HEK293T (cell line): ENCODE data around the gene FSTL4.

Experiments
- CTCF ChIA-PET: fragments of 350-600 bp; formaldehyde crosslinking; extraction: SDS; loops from one replicate; lab custom pipeline; 2021; ENCODE audit warnings: antibody characterized with exemption, inconsistent platforms; lab: Yijun Ruan, JAX
- POLR2A ChIA-PET: fragments of 350-600 bp; formaldehyde crosslinking; extraction: SDS; loops from one replicate; lab custom pipeline; 2020; ENCODE audit warnings: antibody characterized with exemption, inconsistent platforms; lab: Yijun Ruan, JAX
- DNase-seq: peaks from one replicate; pipeline ENCODE4 v3.0.0; 2012; ENCODE audit warnings: mixed read lengths; ENCODE audit errors: extremely low spot score
- ARNT ChIP-seq: fragments of 450-650 bp; IDR thresholded peaks from 2 replicates; pipeline ENCODE4 v1.6.1; 2017; ENCODE audit warnings: mild to moderate bottlenecking
- BHLHE40 ChIP-seq: fragments of 450-650 bp; IDR thresholded peaks from 2 replicates; pipeline ENCODE4 v1.6.1; 2016; ENCODE audit warnings: mild to moderate bottlenecking, moderate library complexity, borderline replicate concordance
- CTBP1 ChIP-seq: fragments of 450-650 bp; IDR thresholded peaks from 2 replicates; pipeline ENCODE4 v1.6.1; 2016; ENCODE audit warnings: borderline replicate concordance
- ELF4 ChIP-seq: fragments of 450-650 bp; IDR thresholded peaks from 2 replicates; pipeline ENCODE4 v1.6.1; 2017; ENCODE audit warnings: antibody characterized with exemption
- FOXA1 ChIP-seq: fragments of 450-650 bp; IDR thresholded peaks from 2 replicates; pipeline ENCODE4 v1.6.1; 2016; ENCODE audit warnings: mild to moderate bottlenecking
- FOXK2 ChIP-seq: fragments of 450-650 bp; IDR thresholded peaks from 2 replicates; pipeline ENCODE4 v1.6.1; 2016; ENCODE audit warnings: mild to moderate bottlenecking
- FOXM1 ChIP-seq: fragments of 450-650 bp; IDR thresholded peaks from 2 replicates; pipeline ENCODE4 v1.6.1; 2017; ENCODE audit warnings: mild to moderate bottlenecking, borderline replicate concordance
- HDGF ChIP-seq: fragments of 450-650 bp; IDR thresholded peaks from 2 replicates; pipeline ENCODE4 v1.6.1; 2017; ENCODE audit warnings: antibody characterized with exemption, borderline replicate concordance
- L3MBTL2 ChIP-seq: fragments of 450-650 bp; conservative IDR thresholded peaks from 2 replicates; pipeline ENCODE4 v1.6.1; 2016; ENCODE audit warnings: mild to moderate bottlenecking
- LEF1 ChIP-seq: fragments of 450-650 bp; IDR thresholded peaks from 2 replicates; pipeline ENCODE4 v1.6.1; 2017; ENCODE audit warnings: mild to moderate bottlenecking, borderline replicate concordance
- NFRKB ChIP-seq: fragments of 450-650 bp; IDR thresholded peaks from 2 replicates; pipeline ENCODE4 v1.6.1; 2016; ENCODE audit warnings: mild to moderate bottlenecking, moderate library complexity
- SP1 ChIP-seq: fragments of 450-650 bp; IDR thresholded peaks from 2 replicates; pipeline ENCODE4 v1.6.1; 2017
- SUZ12 ChIP-seq: fragments of 450-650 bp; IDR thresholded peaks from 2 replicates; pipeline ENCODE4 v1.6.1; 2016; ENCODE audit warnings: mild to moderate bottlenecking
- TARDBP ChIP-seq: fragments of 450-650 bp; IDR thresholded peaks from 2 replicates; pipeline ENCODE4 v1.6.1; 2016
- ZNF384 ChIP-seq: fragments of 450-650 bp; IDR thresholded peaks from 2 replicates; pipeline ENCODE4 v1.6.1; 2016
- TF ChIP-seq, protein P1 (sequence below): fragments of 450-650 bp; IDR thresholded peaks from 2 replicates; pipeline ENCODE4 v1.6.1; 2016

Gene FSTL4

DNA sequence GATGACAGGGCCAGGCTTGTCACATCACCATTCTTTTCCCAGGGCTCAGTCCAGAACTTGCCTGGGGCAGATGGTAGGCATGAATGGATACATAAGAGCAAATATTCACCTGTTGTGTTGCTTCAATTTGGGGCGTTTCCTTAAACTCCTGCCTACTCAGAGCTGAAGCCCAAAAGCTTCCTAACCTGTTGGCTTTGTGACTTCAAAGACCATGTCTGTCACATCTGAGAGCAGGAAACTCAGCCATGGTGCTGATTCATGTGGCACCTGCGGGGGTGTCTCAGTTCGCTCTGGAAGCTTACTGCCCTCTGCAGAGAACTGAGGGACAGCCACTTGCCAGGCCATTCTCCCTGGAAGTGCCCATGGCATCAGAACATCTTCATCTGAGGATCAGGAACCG is 313.9 kb downstream of the FSTL4 start:
- ChIA-PET CTCF (no interaction called here), POLR2A (no interaction called here)
- no peak for DNase-seq
- TF ChIP-seq HDGF (no peak), SUZ12 (no peak), ELF4 (no peak), L3MBTL2 (no peak), BHLHE40 (no peak), NFRKB (no peak), ZNF384 (no peak), FOXM1 (no peak), CTBP1 (no peak), LEF1 (no peak)

DNA sequence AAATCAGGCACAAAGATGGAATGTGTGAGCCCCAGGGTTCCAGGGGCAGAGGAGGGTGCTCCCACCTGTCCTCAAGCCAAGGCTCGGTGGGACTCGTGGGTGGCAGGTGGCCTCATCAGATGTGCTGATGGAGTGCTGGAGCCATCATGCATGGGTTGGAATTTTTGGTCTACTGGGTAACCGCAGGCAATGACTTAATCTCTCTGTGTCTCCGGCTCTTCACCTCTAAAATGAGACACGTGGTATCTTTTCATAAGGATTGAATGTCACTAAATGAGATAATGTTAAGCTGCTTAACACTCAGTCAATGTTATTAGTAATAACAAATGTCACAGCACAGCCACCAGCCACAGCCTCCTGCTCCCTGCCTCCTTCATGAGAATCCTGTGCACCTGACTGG is 315.0 kb downstream of the FSTL4 start:
- no peak for TF ChIP-seq NFRKB
- TF ChIP-seq ELF4: no peak
- no peak for TF ChIP-seq FOXK2
- TF ChIP-seq SP1: no peak
- TF ChIP-seq BHLHE40: no peak
- TF ChIP-seq, protein P1, sequence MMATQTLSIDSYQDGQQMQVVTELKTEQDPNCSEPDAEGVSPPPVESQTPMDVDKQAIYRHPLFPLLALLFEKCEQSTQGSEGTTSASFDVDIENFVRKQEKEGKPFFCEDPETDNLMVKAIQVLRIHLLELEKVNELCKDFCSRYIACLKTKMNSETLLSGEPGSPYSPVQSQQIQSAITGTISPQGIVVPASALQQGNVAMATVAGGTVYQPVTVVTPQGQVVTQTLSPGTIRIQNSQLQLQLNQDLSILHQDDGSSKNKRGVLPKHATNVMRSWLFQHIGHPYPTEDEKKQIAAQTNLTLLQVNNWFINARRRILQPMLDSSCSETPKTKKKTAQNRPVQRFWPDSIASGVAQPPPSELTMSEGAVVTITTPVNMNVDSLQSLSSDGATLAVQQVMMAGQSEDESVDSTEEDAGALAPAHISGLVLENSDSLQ: no peak
- TF ChIP-seq LEF1: no peak
- TF ChIP-seq FOXA1: no peak
- TF ChIP-seq L3MBTL2: no peak
- TF ChIP-seq SUZ12: no peak
- TF ChIP-seq CTBP1: no peak
- TF ChIP-seq TARDBP: no peak
- TF ChIP-seq HDGF: no peak
- ChIA-PET POLR2A (no interaction called here), CTCF (interaction anchor here (0.8 kb wide), 1 partner anchor 168 kb away, joined by 3 read pairs; no protein-coding TSS in a partner anchor)
- no peak for DNase-seq

- no peak for TF ChIP-seq SUZ12
- no peak for TF ChIP-seq TARDBP
- TF ChIP-seq ELF4: no peak
- no peak for TF ChIP-seq L3MBTL2
- TF ChIP-seq LEF1: no peak
- no peak for TF ChIP-seq HDGF
- TF ChIP-seq CTBP1: no peak
- TF ChIP-seq ARNT: no peak
- no peak for TF ChIP-seq FOXK2
- no peak for TF ChIP-seq FOXM1
- no peak for TF ChIP-seq NFRKB
- TF ChIP-seq, protein P1: no peak
- no peak for TF ChIP-seq SP1
- ChIA-PET POLR2A (no interaction called here), CTCF (interaction anchor here (0.8 kb wide), 1 partner anchor 167 kb away, joined by 3 read pairs; no protein-coding TSS in a partner anchor)
- no peak for DNase-seq
These were observed 315.7 kb downstream of the FSTL4 start for GRCh38 chr5:133296624-133297023.

- CTCF ChIA-PET: no interaction called here
- no peak for DNase-seq
- no peak for TF ChIP-seq BHLHE40
- TF ChIP-seq HDGF: no peak
- no peak for TF ChIP-seq SUZ12
- no peak for TF ChIP-seq FOXK2
- no peak for TF ChIP-seq ELF4
- no peak for TF ChIP-seq SP1
- TF ChIP-seq, protein P1: no peak
- no peak for TF ChIP-seq L3MBTL2
- TF ChIP-seq FOXM1: no peak
- TF ChIP-seq ARNT: no peak
- TF ChIP-seq FOXA1: no peak
- TF ChIP-seq LEF1: no peak
- no peak for TF ChIP-seq ZNF384
These were observed 316.8 kb downstream of the FSTL4 start for GRCh38 chr5:133295520-133295919.

DNA sequence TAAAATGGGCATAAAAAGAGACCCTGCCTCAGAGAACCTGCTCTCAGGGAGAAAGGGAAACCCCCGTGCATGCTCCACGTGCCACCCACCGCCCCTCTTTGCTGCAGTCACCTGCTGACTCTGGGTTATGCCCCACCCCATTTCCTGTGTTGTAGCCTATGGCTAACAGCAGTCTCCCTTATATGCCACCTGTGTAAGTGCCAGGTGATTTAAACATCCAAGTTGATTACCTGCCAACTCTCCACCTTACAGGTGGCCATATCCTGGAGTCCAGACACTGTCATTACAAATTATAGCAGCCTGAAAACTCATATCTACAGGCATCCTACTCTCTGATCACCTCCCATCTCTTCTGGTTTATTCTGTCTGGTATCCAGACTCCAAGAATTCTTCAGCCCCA is 318.0 kb downstream of the FSTL4 start:
- no peak for DNase-seq
- CTCF ChIA-PET: no interaction called here
- POLR2A ChIA-PET: no interaction called here
- TF ChIP-seq L3MBTL2 (no peak), CTBP1 (no peak), ELF4 (no peak), HDGF (no peak)
- TF ChIP-seq, protein P1: no peak

More at GRCh38 chr5:133295520-133295919, 316.8 kb downstream of the FSTL4 start:
- POLR2A ChIA-PET: no interaction called here

- ChIA-PET POLR2A (no interaction called here), CTCF (no interaction called here)
- no peak for TF ChIP-seq ZNF384
- TF ChIP-seq, protein P1: no peak
- no peak for TF ChIP-seq BHLHE40
- DNase-seq: no peak
These were observed 318.4 kb downstream of the FSTL4 start for GRCh38 chr5:133293960-133294359.
